ENCODE results near the gene MYL12A. TPM values are rescaled to one million over a fixed set of nuclear protein-coding genes. Genes with fewer than 3 reads are reported as not detected.

MYL12A gene
- total and polyA plus RNA-seq, 2 of the 4 experiments (the other 2 are of a cell fraction), result 549 to 580 TPM

- no peak overlapping the region for H2BK120ac ChIP-seq (ENCODE audit: low read depth, low read length)
- no peak overlapping the region for H4K8ac ChIP-seq (ENCODE audit: low read depth in 2 of 2, low read length in 2 of 2)
- H3K9ac ChIP-seq (ENCODE audit: low read depth, low read length), result no peak overlapping the region
- H3K4me3 ChIP-seq (ENCODE audit: insufficient read depth, low read depth, low read length), result no peak overlapping the region
- intact Hi-C loops (cut with micrococcal nuclease) (no loop called here), dilution Hi-C loops (cut with HindIII; ENCODE audit: low sequenced_read_pairs, unreplicated experiment) (no loop called here), in situ Hi-C loops (cut with MboI; ENCODE audit: low sequenced_read_pairs) (no loop called here)
- ATAC-seq (ENCODE audit: low read depth) (no peak), DNase-seq (no peak)
- no CpG with 5 or more reads among the region's 3 CpGs for WGBS, 2 experiments (ENCODE audit: extremely low coverage in 2 of 2, insufficient read length in 1 of 2)
- H2BK5ac ChIP-seq (ENCODE audit: low read depth, low read length, poor library complexity, severe bottlenecking), result no peak overlapping the region
- no peak overlapping the region for H3K14ac ChIP-seq (replicated peaks; ENCODE audit: low read depth, low read length)
- H3K4me1 ChIP-seq (ENCODE audit: control insufficient read depth, insufficient read depth, low read length), result no peaks in the 10 kb centered on the region
- no peaks in the 10 kb centered on the region for H3K9me3 ChIP-seq (ENCODE audit: control insufficient read depth, insufficient read depth, low read length)
- no peak overlapping the region for H2BK20ac ChIP-seq (ENCODE audit: low read depth, low read length)
- H2AFZ ChIP-seq (replicated peaks; ENCODE audit: low read length, poor library complexity), result no peak overlapping the region
- no peak overlapping the region for H3K27ac ChIP-seq (ENCODE audit: insufficient read depth, low read length)
- TF ChIP-seq MAZ (IDR thresholded peaks at IDR 0.05; ENCODE audit: borderline replicate concordance, low read depth, low read length) (no peak), RFX5 (IDR thresholded peaks at IDR 0.05; ENCODE audit: low read depth, low read length) (no peak), SMC3 (IDR thresholded peaks at IDR 0.05; ENCODE audit: low read depth, low read length) (no peak), FOS (IDR thresholded peaks at IDR 0.05; ENCODE audit: low read depth, low read length) (no peak), POLR2A (IDR thresholded peaks at IDR 0.05; ENCODE audit: low read depth, low read length) (no peak), MAFK (IDR thresholded peaks at IDR 0.05; ENCODE audit: low read depth, low read length) (no peak), RCOR1 (IDR thresholded peaks at IDR 0.05; ENCODE audit: insufficient replicate concordance, low read length) (no peak), CEBPB (IDR thresholded peaks at IDR 0.05; ENCODE audit: low read depth, low read length) (no peak), NFE2L2 (IDR thresholded peaks at IDR 0.05; ENCODE audit: low read depth, low read length) (no peak), USF2 (IDR thresholded peaks at IDR 0.05; ENCODE audit: low read depth, low read length) (no peak), BHLHE40 (IDR thresholded peaks at IDR 0.05; ENCODE audit: low read depth, low read length) (no peak), CHD1 (IDR thresholded peaks at IDR 0.05; ENCODE audit: low read depth, low read length) (no peak), ELK1 (IDR thresholded peaks at IDR 0.05; ENCODE audit: borderline replicate concordance, low read depth, low read length) (no peak), RAD21 (IDR thresholded peaks at IDR 0.05; ENCODE audit: low read length) (no peak)
- no peak overlapping the region for H2BK15ac ChIP-seq (ENCODE audit: low read depth, low read length)
- no peaks in the 10 kb centered on the region for H3K36me3 ChIP-seq (ENCODE audit: control insufficient read depth, insufficient read depth, low read length)
- H4K91ac ChIP-seq (ENCODE audit: insufficient read depth, low read depth, low read length), result no peak overlapping the region
- H3K79me1 ChIP-seq (ENCODE audit: low read depth in 1 of 2, low read length in 2 of 2), result no peaks in the 10 kb centered on the region
- no peak overlapping the region for H3K18ac ChIP-seq (ENCODE audit: low read depth, low read length)
- POLR2A ChIA-PET (ENCODE audit: unreplicated experiment), result no interaction called here
- no peak overlapping the region for H3K23ac ChIP-seq (ENCODE audit: low read depth, low read length)
- no peak overlapping the region for H2AK9ac ChIP-seq (replicated peaks; ENCODE audit: low read depth, low read length, poor library complexity)
- CTCF ChIA-PET, result no interaction called here
- no peak overlapping the region for H2AK5ac ChIP-seq (ENCODE audit: low read depth, low read length)
- H3K9me1 ChIP-seq (ENCODE audit: insufficient read depth, low read length), result no peaks in the 10 kb centered on the region
- H4K20me1 ChIP-seq (ENCODE audit: insufficient read depth, low read length), result no peaks in the 10 kb centered on the region
- H3K56ac ChIP-seq (ENCODE audit: extremely low read depth, insufficient read depth, low read length), result no peak overlapping the region
- H3K27me3 ChIP-seq (ENCODE audit: control insufficient read depth, insufficient read depth, low read length), result peaks cover 7% of the 10 kb centered on the region
- no peak overlapping the region for H4K5ac ChIP-seq (ENCODE audit: low read depth, low read length)
- BruUV-seq (replicated peaks), result no TSS peak
- H3K4ac ChIP-seq (ENCODE audit: low read depth, low read length), result no peak overlapping the region
- no peak overlapping the region for H3K4me2 ChIP-seq (ENCODE audit: low read depth, low read length)
Observed at GRCh38 chr18:3225588-3225987, 22.0 kb upstream of the MYL12A start.

Measured in IMR-90 (cell line).